IPS DF 19.7 (cell line): ENCODE measurements around the gene FAS.

ENCODE experiments used
- DNase-seq: peaks from one replicate; pipeline ENCODE4 v3.0.0-alpha.2; 2013; ENCODE audit warnings: low read depth, low spot score

Gene FAS

GRCh38 chr10:88971221-88972061 lies 19.2 kb upstream of the FAS start:
- no peak for DNase-seq

- DNase-seq, result no peak
Observed at GRCh38 chr10:88974012-88974411, 16.6 kb upstream of the FAS start.

- no peak for DNase-seq
Observed at GRCh38 chr10:88974446-88975376, 15.9 kb upstream of the FAS start.

GRCh38 chr10:88975377-88975720 lies 15.2 kb upstream of the FAS start:
- DNase-seq, result no peak

- DNase-seq, result no peak
Observed at GRCh38 chr10:88978463-88978862, 12.1 kb upstream of the FAS start.

- no peak for DNase-seq
Observed at GRCh38 chr10:88979153-88979562, 11.4 kb upstream of the FAS start.

- DNase-seq, result no peak
Observed at GRCh38 chr10:88979603-88980002, 11.0 kb upstream of the FAS start.

GRCh38 chr10:88980247-88980646 lies 10.4 kb upstream of the FAS start:
- DNase-seq, result no peak

GRCh38 chr10:88980800-88981199 lies 9.8 kb upstream of the FAS start:
- DNase-seq, result no peak

- no peak for DNase-seq
Observed at GRCh38 chr10:88981435-88981834, 9.2 kb upstream of the FAS start.

GRCh38 chr10:88982366-88982765 lies 8.2 kb upstream of the FAS start:
- DNase-seq, result no peak

- DNase-seq, result no peak
Observed at GRCh38 chr10:88983206-88983605, 7.4 kb upstream of the FAS start.

GRCh38 chr10:88983939-88984338 lies 6.7 kb upstream of the FAS start:
- no peak for DNase-seq

GRCh38 chr10:88984525-88984924 lies 6.1 kb upstream of the FAS start:
- DNase-seq, result no peak

- no peak for DNase-seq
Observed at GRCh38 chr10:88986549-88987242, 3.9 kb upstream of the FAS start.

GRCh38 chr10:88987243-88987725 lies 3.3 kb upstream of the FAS start:
- DNase-seq, result no peak

- DNase-seq, result no peak
Observed at GRCh38 chr10:88987840-88988239, 2.8 kb upstream of the FAS start.

- no peak for DNase-seq
Observed at GRCh38 chr10:88989423-88989822, 1.2 kb upstream of the FAS start.

- no peak for DNase-seq
Observed at GRCh38 chr10:88989824-88990383, 694 bp upstream of the FAS start.

GRCh38 chr10:88991161-88991898 lies 732 bp downstream of the FAS start:
- no peak for DNase-seq

- DNase-seq, result no peak
Observed at GRCh38 chr10:88991899-88992320, 1.3 kb downstream of the FAS start.
